Stimulated activated CD4-positive, alpha-beta T cell treated with anti-CD3 and anti-CD28 coated beads, Interleukin-12 subunit alpha, Interleukin-12 subunit beta, amount 100 ng/mL, for 4 hours (primary cell): ENCODE results near the gene DHCR24.
"Not testable (repeated sequence)": the region's sequence is repeated elsewhere in the genome, so short reads cannot be mapped to it uniquely, and the experiment has no call there.

Source experiments
- DNase-seq: peaks from one replicate; pipeline ENCODE4 v3.0.0-alpha.2; 2020

DHCR24 gene, protein sequence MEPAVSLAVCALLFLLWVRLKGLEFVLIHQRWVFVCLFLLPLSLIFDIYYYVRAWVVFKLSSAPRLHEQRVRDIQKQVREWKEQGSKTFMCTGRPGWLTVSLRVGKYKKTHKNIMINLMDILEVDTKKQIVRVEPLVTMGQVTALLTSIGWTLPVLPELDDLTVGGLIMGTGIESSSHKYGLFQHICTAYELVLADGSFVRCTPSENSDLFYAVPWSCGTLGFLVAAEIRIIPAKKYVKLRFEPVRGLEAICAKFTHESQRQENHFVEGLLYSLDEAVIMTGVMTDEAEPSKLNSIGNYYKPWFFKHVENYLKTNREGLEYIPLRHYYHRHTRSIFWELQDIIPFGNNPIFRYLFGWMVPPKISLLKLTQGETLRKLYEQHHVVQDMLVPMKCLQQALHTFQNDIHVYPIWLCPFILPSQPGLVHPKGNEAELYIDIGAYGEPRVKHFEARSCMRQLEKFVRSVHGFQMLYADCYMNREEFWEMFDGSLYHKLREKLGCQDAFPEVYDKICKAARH

DNA sequence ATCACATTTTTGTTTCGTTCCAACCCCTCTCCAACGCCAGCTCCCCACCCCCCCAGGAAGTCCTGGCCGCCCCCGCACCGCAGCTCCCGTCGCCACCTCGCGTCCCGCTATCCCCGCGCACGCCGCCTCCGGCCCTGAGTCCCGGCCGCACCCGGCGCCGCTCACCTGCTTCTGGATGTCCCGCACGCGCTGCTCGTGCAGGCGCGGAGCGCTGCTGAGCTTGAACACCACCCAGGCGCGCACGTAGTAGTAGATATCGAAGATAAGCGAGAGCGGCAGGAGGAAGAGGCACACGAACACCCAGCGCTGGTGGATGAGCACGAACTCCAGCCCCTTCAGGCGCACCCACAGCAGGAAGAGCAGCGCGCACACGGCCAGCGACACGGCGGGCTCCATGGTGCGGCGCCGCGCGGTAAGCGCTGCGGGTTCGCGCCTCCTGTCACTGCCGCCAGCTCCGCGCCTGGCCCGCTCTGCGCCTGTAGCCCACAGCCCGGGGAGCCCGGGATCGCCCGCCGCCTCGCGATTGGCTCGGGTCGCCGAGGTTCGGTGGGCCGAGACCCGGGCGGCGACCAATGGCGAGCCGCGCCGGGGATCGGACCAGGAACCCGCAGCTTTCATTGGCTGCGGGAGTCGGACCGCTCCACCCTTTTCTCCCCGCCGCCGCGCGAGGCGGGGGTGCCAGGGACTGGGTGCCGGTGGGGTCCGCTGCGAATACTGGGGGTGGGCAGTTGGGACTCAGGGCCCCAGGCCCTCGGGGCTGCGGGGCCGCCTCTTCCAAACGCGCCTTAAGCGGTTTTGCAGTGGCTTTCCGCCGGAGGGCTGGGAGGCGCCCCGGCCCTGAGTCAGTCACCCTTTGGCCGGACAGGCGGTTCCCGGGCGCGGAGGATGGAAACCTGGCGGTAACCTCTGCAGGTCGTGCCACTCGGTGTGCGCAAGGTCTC is at the start of gene DHCR24:
DHCR24 (minus strand) TSS at position 472 of the 941 bp plus-strand sequence; CDS start at position 396, 76 bp downstream.
- DNase-seq: peak; percentile 78

DNA sequence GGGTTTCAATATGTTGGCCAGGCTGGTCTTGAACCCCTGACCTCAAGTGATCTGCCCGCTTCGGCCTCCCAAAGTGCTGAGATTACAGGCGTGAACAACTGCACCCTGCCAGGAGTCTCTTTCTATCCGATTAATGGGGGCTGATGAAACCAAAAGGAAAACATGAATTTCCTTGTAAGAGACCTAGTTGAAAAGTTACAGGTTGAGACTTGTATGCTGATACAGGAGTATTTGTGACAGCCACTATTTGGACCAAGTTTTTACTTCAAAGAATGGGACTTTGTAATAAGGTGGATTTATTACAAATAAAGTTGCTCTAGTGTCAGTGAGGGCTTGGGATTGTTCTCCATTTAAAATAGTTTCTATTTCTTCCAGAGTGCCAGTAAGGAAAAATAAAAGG is 49.8 kb upstream of the DHCR24 start:
- no peak for DNase-seq

DNA sequence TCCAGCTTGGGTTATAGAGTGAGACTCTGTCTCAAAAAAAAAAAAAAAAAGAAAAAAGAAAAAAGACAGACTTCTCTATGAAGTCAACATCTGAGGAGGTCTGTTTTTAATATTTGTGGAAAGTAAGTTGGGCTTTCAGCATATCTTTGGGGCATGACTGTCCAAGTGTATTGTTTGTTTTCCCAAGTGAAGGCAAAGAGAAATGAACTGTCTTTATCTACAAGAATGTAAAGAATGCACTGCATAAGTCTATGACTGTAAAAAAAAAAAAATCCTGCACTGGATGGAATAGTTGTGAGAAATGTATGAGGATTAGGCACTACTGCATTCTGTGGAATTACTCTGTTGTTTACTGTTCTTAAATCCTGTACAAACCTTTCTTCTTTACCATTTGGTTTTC is 47.9 kb upstream of the DHCR24 start:
- no peak for DNase-seq

DNA sequence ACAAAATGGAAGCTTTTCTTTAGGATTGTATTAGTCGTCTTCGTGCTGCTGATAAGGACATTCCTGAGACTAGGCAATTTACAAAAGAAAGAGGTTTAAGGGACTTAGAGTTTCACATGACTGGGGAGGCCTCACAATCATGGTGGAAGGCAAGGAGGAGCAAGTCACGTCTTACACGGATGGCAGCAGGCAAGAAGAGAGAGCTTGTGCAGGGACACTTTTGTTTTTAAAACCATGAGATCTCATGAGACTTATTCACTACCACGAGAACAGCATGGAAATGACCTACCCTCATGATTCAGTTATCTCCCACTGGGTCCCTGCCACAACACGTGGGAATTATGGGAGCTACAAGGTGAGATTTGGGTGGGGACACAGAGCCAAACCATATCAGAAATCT is 47.1 kb upstream of the DHCR24 start:
- DNase-seq: not testable (repeated sequence)

DNA sequence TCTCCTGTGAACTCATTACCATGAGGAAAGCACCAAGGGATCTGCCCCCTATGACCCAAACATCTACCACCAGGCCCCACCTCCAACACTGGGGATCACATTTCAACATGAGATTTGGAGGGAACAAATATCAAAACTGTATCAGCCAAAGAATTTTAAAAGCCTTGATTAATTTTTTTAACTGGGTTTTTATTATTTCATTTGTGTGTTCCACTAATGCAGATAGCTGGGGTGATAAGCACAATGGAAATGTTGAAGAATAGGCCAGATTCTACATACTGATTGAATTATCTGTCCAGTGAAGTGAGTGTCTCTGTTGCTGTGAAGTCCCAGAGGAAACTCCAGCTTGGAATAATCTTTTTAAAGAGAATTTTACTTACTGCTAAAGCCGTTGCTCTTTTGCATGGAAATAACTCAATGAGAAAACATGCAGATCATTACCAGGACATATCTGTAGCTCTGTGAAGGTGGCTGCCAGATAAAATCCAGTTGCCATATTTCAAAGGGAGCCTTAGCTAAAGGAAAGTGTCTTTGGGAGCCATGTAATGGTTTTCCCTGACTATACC is 44.4 kb upstream of the DHCR24 start:
- DNase-seq: no peak

DNA sequence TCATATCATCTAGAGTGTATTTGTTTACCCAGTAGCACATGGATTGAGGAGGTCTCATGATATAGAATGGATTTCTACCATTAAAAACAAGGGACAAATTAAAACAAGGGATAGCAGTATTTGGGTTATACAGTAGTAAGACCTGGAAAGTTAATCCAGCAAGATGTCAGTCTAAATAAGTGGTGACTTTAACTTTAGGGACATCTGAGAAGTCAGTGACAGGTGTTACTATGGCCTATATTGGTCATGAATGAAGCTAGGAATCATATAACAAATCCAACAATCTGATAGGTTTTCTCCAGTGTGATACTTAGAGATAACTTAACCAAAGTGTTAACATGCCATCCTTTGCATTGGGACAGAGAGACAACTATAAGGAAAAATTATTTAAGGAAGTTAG is 42.7 kb upstream of the DHCR24 start:
- no peak for DNase-seq

DNA sequence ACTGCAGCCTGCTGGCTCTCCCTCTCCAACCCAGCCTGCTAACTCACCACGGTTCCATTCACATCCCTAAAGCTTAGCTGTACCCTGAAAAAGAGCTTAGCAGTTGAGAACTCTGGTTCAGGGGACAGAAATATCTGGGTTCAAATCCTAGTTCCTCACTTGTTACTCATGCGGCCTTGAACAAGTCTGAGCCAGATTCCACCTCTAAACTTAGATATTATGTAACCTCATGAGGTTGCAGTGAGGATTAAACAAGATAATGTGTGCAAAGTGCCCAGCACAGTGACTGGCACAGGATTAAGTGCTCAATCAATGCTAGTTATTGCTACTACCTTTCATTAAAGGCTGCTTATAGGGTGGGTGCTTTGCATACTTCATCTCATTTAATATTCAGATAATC is 41.3 kb upstream of the DHCR24 start:
- no peak for DNase-seq

DNA sequence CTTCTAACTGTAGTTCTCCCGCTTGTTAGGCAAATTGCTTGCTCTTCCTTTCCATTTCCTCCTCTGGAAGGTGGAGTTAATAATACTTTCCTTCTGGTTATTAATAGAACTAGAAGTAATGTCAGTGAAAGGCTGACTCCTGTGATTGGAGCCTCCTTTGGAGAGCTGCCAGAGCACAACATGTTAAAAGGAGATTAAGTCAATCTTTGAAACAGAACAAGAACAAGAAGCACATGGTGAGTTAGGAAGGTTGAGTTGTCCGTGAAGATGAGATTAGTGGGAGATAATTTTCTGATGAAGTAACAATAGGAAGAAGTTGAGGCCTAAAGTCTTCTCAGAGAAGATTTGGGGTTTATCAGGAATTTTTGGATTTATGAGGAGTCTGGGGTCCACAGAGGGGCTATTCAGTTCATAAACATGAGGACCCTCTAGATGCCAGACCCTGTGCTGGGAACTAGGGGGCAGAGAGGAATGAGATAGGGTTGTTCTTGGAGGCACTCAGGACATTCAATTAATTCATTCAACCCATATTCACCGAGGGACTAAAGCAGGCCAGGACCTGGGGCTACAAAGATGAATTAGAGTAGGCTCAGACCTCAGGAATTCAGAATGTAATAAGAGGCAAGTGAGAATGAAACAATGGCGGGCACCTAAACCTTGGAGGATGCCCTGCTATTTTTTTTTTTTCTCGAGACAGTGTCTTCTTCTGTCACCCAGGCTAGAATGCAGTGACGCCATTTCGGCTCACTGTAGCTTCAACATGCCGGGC is 40.7 kb upstream of the DHCR24 start:
- no peak for DNase-seq

DNA sequence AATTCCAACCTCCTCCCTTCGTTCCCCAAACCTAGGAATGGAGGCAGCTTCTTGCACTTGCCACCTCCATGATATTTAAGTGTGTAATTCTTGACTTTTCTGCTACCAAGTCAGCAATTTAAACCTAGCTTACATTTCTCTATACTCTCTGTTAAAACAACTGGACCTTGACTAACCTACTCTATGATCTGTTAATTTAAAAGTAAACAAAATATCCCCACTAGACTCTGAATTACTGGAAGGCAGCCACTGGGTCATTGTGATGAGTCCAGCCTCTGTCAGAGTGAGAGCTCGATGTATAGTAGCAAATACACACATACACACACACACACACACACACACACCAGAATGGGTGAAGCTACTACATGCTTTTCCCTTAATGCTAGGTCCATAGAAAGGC is 40.0 kb upstream of the DHCR24 start:
- DNase-seq: no peak

DNA sequence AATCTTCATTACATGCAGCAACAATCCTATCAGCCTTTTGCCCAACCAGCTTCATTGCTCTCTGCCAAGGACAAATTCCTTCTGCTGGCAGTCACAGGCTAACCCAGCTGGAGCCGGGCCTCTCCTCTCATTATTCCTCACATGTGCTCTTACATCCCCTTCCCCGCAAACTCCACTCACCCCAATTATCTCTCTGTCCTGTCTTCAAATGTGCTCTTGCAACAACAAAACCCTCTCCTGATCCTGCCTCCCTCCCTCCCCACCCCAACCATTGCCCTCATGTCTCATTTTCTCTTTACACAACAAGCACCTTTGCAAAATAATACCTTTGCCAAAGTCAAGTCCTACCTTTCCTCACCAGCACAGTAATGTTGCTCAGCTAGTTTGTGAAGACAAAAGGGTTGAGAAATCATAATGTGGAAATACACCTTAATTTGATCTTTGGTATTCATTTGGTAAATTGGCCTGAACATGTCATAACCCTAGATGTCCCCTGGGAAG is 36.0 kb upstream of the DHCR24 start:
- no peak for DNase-seq

DNA sequence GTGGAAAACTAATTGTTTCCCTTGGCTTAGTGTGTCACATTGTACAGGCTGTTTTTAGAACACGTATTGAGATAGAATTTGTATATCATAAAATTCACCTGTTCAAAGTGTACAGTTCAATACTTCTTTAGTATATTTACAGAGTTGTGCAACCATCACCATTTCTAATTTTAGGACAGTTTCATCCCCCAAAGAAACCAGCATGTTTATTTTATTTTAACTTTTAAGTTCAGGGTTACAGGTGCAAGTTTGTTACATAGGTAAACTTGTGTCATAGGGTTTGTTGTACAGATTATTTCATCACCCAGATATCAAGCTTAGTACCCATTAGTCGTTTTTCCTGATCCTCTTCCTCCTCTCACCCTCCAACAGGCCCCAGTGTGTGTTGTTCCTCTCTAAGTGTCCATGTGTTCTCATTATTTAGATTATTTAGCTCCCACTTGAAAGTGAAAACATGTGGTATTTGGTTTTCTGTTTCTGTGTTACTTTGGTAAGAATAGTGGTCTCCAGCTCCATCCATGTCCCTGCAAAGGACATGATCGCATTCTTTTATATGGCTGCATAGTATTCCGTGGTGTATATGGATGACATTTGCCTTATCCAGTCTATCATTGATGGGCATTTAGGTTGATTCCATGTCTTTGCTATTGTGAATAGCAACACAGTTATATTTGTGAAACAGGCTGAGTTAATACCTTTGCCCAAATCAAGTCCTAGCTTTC is 35.2 kb upstream of the DHCR24 start:
- DNase-seq: no peak

DNA sequence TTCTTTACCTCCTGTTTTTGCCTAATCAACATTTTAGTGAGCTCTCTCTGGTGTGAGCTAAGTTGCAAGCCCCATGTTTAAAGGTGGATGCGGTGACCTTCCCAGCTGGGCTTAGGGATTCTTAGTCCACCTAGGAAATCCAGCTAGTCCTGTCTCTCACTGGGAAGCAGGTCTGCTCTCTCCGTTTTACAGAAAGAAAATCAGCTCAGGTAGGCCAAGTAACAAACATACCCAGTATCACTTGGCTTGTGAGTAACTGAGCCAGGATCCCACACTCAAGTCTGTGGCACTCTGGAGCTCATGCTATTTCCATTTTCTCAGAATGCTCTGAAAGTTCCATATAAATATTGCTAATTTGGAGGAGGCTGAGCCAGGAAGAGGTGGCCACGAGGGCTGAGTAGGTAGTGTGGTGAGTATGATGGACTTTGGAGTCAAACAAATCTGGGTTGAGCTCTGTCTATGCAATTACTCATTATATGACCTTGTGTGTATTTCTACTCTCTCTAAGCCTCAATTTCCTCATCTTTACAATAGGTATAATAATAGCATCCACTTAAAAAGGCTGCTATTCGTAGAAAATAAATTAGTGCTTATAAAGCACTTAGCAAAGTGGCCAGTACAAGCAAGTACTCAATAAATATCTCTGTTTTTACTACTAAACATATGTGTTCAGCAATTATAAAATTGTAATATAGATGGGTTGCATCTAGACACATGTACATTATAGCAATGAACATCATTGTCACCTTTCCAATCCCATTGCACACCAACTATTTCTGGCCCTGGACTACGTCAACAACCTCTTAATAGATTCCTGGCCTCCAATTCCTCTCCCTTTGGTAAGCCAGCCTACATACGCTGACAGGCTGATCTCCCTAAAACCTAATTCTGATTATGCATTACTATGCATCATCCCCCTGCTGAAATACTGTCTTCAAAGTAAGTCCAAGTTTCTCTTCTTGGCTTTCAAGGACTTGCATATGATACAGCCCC is 32.7 kb upstream of the DHCR24 start:
- DNase-seq: no peak

DNA sequence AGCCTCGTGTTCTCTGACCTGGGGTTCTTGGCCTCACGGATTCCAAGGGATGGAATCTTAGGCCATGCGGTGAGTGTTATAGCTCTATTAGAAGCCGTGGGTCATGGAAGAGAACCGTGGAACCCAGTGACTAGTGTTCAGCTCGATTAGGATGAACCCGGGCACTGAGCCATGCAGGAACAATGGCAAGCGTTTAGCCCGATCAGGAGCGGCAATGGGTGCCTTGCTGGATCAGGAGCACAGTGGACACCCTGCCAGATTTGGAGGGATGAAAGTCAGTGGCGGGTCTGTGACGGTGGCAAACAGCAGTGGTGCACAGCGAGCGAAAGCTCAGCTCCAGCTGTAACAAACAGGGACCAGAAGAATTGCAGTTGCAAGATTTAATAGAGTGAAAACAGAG is 24.1 kb upstream of the DHCR24 start:
- DNase-seq: not testable (repeated sequence)

DNA sequence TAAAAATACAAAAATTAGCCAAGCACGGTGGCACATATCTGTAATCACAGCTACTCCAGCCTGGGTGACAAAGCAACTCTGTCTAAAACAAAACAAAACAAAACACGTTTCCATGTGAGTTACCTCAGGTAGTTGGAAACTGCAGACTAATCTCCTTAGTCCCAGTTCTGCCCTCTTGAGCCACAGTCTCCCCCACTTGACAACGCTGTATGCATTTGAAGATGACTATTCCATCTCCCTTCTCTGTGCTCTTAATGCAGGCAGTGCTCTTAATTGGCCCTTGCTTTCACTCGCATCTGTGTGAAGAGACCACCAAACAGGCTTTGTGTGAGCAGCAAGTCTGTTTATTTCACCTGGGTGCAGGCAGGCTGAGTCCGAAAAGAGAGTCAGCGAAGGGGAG is 19.6 kb upstream of the DHCR24 start:
- no peak for DNase-seq

DNA sequence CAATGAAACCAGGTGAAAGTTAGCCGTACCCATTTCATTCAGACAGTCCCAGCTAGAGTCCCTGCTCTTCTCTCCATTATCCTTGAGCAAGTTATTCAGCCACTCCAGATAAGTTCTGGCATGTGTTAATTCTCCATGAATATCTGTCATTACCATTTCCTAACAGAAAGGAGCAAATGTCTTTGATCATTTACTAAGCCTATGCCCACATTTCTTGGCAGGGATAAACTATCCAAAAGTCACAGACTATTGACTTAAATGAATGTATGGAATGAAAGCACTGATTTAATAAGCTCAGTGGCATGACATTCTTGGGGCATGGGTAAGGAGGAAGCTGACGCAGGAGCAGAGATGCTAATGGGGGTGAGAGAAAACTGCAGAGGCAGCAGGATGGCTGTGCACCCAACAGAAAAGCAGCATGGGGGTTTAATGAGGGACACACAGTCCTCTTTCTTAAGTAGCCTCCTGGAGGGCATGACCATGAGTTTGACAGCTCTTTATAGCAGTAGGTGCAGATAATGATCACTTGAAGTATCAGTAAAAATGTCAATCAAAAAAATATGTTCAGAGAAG is 17.6 kb upstream of the DHCR24 start:
- no peak for DNase-seq

DNA sequence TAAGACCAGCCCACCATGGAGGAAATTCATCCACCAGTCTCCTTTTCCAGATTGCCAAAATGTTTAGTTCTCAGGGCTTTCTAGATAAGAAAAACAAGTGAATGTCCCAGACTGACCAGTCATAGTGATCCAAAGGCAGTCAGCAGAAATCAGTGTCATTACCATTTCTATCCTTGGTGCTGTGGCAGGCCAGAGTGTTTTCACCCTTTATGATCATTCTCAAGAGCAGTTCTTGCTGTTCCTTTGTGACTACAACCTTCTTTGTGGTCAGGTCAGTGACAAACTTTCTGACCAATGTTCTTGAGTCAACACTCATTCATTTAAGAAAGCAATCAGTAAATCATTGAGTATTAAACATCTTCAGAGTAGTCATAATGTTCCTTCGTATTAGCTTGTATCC is 7.3 kb upstream of the DHCR24 start:
- no peak for DNase-seq

DNA sequence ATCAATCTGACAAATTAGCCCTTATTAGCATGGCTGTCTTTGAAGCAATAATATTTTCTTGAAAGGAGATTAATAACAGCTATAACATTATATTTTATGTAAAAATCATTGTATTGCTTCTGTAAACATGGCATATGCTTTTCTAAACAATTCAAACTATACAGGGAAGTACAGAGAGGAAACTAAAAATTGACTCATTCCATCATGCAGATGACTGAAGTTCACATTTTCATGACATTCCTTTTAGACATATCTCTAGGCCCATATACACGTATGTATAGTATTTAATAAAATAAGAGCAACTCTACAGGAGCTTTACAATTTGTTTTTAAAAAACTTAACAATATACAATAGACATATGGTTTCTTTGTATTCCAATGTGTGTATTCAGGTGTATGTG is 5.6 kb upstream of the DHCR24 start:
- no peak for DNase-seq

DNA sequence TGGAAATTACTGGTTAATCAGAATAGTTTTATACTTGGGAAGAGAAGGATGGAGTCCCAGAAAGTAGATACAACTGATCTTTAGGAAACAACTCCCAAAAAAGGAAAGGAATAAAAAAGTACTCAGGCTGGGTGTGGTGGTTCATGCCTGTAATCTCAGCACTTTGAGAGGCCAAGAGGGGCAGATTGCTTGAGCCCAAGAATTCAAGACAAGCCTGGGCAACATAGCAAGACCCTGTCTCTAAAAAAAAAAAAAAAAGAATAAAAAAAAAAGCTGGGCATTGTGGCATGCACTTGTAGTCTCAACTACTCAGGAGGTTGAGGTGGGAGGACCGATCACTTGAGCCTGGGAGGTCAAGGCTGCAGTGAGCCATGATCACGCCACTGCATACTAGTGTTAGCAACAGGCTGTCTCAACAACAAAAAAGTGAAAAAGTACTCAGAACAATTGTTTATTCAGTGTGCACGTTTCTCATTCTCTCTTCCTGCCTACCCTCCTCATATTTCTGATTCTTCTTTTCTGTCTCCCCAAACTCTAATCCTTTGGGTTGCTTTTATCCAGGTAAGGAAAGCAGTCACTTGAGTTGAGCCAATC is 2.2 kb upstream of the DHCR24 start:
- no peak for DNase-seq

DNA sequence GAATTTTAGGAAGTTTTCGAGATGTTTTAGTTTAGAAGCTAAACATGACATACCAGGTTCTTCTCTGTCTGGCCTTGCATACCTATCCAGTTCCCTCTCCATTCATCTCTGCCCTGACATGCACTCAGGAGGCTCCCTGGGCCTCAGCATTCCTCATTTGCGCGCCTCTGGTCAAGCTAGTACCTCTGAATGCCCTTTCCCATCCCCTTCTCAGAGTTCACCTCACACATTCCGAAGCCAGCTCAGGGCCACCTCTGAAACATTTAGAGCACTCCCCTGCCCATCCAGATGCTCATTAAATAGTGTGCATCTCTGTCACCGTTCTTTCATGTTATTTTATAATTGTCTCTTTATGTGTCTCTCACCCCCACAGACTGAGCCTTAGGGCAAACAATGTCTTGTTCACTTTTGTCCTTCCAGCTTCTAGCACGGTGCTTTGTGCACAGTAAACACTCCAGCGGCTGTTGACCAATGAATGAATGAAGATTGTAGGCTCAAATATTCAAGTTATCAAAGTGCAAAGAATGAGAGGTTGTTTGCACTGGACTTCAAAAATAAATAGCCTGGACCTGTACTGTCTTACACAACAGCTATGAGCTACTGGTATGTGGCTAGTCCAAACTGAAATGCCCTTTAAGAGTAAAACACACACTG is 1.2 kb upstream of the DHCR24 start:
- DNase-seq: no peak
